GM12875 (cell line): ENCODE results near the gene CCDC170.

Source experiments
- H3K4me3 ChIP-seq: one replicate; pipeline ENCODE4 v1.5.1; 2011; ENCODE audit warnings: low read depth, low read length, control low read depth
- TF ChIP-seq, protein P1 (sequence below): IDR thresholded peaks from 2 replicates; pipeline ENCODE4 v1.5.1; 2011; ENCODE audit warnings: low read depth, mild to moderate bottlenecking, control low read depth, inconsistent platforms, low read length, moderate library complexity, borderline replicate concordance; ENCODE audit not compliant: insufficient read depth

CCDC170 gene

DNA sequence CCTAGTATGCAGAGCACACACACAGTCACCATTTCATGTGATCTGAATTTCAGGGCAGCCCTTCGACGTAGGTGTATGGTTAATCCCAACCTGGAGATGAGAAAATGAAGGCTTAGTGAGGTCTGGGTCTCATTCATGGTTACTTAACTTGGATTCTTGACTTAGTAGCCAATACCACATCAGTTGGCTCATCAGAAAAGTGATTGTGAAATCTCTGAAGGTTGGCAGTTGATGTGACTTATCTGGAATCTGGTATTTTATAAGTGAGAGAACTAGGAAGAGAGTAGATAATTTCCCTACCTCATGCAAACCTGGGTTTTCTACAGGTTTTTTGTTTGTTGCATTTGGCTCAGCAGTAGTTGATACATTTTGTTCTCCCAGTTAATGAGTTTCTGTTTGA is 123.7 kb downstream of the CCDC170 start:
- TF ChIP-seq, protein P1, sequence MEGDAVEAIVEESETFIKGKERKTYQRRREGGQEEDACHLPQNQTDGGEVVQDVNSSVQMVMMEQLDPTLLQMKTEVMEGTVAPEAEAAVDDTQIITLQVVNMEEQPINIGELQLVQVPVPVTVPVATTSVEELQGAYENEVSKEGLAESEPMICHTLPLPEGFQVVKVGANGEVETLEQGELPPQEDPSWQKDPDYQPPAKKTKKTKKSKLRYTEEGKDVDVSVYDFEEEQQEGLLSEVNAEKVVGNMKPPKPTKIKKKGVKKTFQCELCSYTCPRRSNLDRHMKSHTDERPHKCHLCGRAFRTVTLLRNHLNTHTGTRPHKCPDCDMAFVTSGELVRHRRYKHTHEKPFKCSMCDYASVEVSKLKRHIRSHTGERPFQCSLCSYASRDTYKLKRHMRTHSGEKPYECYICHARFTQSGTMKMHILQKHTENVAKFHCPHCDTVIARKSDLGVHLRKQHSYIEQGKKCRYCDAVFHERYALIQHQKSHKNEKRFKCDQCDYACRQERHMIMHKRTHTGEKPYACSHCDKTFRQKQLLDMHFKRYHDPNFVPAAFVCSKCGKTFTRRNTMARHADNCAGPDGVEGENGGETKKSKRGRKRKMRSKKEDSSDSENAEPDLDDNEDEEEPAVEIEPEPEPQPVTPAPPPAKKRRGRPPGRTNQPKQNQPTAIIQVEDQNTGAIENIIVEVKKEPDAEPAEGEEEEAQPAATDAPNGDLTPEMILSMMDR = no peak
- H3K4me3 ChIP-seq = no peak overlapping the region

DNA sequence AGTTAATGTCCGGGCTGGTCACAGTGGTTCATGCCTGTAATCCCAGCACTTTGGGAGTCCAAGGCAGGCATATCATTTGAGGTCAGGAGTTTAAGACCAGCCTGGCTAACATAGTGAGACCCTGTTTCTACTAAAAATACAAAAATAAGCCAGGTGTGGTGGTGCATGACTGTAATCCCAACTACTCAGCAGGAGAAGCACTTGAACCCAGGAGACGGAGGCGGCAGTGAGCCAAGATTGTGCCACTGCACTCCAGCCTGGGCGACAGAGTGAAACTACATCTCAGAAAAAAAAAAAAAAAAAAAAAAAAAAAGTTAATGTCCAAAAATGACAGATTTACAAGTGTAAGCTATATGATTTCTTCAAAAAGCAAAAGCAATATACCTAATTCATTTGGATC is 124.9 kb downstream of the CCDC170 start:
- H3K4me3 ChIP-seq = no peak overlapping the region
- TF ChIP-seq, protein P1 = no peak

DNA sequence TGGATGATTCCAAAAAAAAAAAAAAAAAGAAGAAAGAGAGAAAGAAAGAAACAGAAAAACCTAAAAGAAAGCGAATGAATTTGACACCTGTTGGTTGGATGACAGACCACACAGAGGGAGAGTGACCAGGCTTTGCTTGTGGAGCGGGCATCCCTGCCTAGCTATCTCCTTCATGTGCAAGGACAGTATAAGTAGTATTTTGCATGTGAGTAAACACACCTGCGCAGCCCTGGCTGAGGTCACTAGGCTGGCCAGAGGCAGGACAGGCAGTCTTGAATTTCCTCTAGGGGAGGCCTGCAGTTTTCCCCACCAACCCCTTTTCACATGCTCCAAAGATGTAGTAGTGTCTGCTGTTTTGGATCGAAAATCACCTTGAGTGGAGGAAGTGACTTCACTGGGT is 126.4 kb downstream of the CCDC170 start:
- H3K4me3 ChIP-seq = no peak overlapping the region
- TF ChIP-seq, protein P1 = no peak

DNA sequence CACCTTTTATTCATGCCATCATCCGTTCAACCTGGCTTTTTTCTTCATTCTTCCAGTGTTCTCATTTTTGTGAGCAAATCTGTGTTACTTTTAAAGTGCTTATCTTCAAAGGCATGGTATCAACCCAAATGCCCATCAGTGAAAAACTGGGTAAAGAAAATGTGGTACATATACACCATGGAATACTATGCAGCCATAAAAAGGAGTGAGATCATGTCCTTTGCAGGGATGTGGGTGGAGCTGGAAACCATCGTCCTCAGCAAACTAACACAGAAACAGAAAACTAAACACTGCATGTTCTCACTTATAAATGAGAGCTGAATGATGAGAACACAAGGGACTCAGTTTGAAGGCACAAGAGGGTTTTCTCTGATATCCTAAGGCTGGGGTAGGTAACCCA is 130.3 kb downstream of the CCDC170 start:
- no peak overlapping the region for H3K4me3 ChIP-seq
- TF ChIP-seq, protein P1 = no peak

DNA sequence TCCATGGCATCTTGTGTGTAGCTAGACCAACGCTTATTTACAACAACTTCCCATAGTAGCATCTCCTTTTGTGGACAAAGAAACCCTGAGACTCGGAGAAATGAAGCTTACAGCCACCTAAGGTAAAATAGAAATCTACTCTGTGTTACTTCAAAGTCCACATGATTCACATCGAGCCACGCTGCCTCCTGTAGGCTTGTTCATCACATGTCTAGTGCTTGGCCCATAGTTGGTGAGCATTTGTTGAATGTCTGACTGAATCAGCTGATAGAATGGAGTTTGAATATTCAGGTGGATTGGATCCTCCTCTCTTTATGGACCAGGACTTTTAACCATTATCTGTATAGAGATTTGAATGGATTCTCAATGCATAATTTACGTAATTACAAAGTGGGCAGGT is 130.7 kb downstream of the CCDC170 start:
- TF ChIP-seq, protein P1 = no peak
- H3K4me3 ChIP-seq = no peak overlapping the region

DNA sequence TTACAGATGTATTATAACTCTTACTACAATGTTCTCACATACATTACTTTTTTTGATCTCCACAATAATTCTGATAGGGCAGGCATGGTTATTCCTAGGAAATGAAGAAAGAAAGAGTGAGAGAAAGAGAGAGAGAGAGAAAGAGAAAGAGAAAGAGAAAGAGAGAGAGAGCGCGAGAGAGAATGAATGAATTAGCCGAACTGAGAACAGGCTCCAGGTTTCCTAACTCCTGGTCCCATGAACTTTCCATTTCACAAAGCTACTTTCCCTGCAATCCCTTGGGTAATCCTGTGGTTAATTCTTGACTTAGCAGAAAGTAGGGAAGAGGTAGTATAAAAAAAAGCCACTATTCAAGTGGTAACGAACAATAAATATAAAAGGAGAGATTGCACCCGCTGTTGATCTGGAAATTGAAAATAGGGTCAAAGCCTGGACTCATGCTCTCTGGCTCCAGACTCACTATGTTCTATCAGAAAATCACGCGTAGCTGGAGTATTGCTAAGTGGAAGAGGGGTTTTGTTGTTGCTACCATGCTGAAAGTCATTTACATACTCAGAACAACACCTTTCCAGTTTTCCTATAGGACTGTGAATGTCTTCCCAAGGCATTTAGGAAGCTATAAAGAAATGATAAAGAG is 131.2 kb downstream of the CCDC170 start:
- TF ChIP-seq, protein P1 = no peak
- no peak overlapping the region for H3K4me3 ChIP-seq

DNA sequence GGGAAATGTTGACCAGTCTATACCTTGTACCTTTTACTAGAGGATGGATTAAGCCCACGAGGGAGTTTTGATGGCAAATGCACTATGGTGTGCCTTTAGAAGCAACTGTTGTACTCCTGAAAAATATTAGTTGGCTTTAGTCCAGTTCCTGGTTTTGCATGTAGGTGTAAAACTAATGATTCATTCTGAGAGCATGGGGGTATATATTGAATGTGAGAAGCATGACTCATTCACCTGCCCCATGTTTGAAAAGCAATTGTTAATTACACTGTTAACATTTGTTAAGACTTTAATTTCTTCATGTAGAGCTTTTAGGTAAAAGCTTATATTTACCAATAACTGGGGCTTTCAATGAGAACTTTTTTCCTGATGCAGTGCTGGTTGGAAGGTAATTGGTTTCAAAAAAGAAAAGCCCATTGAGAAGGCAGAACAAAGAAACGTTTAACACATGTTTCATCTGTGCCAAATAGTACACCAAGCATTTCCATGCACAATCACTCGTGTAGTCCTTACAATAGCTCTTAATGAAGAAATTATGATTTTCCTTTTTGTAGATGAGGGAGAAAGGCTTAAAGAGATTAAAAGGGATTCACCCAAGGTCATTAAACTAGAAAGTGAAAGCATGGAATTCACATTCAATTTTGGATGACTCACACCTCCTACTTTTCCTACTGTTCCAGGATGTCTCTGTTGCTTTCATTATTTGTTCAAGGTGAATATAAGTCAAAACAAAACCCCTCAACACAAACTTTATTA is 134.1 kb downstream of the CCDC170 start:
- TF ChIP-seq, protein P1 = no peak
- H3K4me3 ChIP-seq = no peak overlapping the region
